ENCODE measurements around the gene CLEC4G. TPM values are rescaled to one million over a fixed set of nuclear protein-coding genes. Genes with fewer than 3 reads are reported as not detected.

The CLEC4G gene
- total RNA-seq, 1 experiment from 2014 or later: 0.55 TPM

DNA sequence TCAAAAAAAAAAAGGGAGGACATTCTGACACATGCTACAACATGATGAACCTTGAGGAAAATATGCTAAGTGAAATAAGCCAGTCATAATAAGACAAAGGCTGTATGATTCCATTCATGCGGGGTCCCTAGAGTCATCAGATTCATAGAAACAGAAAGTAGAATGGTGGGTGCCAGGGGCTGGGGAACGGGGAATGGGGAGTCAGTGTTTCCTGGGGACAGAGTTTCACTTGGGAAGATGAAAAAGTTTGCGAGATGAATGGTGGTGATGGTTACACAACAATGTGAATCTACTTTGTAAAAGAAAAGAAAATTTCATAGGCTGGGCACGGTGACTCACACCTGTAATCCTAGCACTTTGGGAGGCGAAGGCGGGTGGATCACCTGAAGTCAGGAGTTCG, 6.1 kb upstream of the CLEC4G start (continued):
- TF ChIP-seq, protein P1, sequence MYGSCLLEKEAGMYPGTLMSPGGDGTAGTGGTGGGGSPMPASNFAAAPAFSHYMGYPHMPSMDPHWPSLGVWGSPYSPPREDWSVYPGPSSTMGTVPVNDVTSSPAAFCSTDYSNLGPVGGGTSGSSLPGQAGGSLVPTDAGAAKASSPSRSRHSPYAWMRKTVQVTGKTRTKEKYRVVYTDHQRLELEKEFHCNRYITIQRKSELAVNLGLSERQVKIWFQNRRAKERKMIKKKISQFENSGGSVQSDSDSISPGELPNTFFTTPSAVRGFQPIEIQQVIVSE (CRISPR knock-in tag; IDR thresholded peaks at IDR 0.05; ENCODE audit: borderline replicate concordance): no peak
- TF ChIP-seq CREM (CRISPR knock-in tag; IDR thresholded peaks at IDR 0.05): no peak
- TF ChIP-seq, protein P2, sequence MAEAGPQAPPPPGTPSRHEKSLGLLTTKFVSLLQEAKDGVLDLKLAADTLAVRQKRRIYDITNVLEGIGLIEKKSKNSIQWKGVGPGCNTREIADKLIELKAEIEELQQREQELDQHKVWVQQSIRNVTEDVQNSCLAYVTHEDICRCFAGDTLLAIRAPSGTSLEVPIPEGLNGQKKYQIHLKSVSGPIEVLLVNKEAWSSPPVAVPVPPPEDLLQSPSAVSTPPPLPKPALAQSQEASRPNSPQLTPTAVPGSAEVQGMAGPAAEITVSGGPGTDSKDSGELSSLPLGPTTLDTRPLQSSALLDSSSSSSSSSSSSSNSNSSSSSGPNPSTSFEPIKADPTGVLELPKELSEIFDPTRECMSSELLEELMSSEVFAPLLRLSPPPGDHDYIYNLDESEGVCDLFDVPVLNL (CRISPR knock-in tag; IDR thresholded peaks at IDR 0.05; ENCODE audit: borderline replicate concordance, low read depth): no peak
- no peak for TF ChIP-seq TEAD1 (CRISPR knock-in tag; IDR thresholded peaks at IDR 0.05)
- no peak for TF ChIP-seq ESRRA (CRISPR knock-in tag; IDR thresholded peaks at IDR 0.05; ENCODE audit: borderline replicate concordance)

DNA sequence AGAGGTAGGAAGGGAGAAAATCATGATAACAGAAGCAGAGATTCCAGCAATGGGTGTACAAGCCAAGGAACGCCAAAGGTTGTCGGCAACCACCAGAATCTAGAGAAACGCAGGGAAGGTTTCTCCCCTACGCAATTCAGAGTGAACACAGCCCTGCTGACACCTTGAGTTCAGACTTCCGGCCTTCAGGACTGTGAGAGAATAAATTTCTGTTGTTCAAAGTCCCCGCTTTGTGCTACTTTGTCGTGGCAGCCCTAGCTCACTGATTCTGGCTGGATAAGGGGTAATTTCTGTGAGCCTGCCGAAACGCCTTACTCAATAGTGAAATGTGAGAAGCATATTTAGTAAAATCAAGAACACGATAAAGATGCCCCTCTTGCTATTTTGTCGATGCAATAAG, 5.3 kb upstream of the CLEC4G start:
- ATAC-seq (no peak), DNase-seq (ENCODE audit: low spot score) (no peak)
- H3K4me1 Mint-ChIP-seq: no peaks in the 10 kb centered on the region
- H3K36me3 Mint-ChIP-seq: no peaks in the 10 kb centered on the region
- ChIA-PET POLR2A (interaction anchor here (0.6 kb wide), 1 partner anchor 30 kb away, joined by 4 read pairs; no protein-coding TSS in a partner anchor), CTCF (interaction anchor here (1.0 kb wide), 1 partner anchor 169 kb away, joined by 5 read pairs; no protein-coding TSS in a partner anchor)
- H3K4me3 Mint-ChIP-seq: no peak overlapping the region
- no peak overlapping the region for H3K27ac Mint-ChIP-seq
- H3K27me3 Mint-ChIP-seq (ENCODE audit: low read depth): peaks cover 58% of the 10 kb centered on the region
- H3K9me3 Mint-ChIP-seq: no peaks in the 10 kb centered on the region
- no peak for TF ChIP-seq NFYB (CRISPR knock-in tag; conservative IDR thresholded peaks at IDR 0.05; ENCODE audit: low read depth)
- TF ChIP-seq GRHL2 (CRISPR knock-in tag; IDR thresholded peaks at IDR 0.05; ENCODE audit: insufficient replicate concordance, severe bottlenecking): no peak
- TF ChIP-seq, protein P3, sequence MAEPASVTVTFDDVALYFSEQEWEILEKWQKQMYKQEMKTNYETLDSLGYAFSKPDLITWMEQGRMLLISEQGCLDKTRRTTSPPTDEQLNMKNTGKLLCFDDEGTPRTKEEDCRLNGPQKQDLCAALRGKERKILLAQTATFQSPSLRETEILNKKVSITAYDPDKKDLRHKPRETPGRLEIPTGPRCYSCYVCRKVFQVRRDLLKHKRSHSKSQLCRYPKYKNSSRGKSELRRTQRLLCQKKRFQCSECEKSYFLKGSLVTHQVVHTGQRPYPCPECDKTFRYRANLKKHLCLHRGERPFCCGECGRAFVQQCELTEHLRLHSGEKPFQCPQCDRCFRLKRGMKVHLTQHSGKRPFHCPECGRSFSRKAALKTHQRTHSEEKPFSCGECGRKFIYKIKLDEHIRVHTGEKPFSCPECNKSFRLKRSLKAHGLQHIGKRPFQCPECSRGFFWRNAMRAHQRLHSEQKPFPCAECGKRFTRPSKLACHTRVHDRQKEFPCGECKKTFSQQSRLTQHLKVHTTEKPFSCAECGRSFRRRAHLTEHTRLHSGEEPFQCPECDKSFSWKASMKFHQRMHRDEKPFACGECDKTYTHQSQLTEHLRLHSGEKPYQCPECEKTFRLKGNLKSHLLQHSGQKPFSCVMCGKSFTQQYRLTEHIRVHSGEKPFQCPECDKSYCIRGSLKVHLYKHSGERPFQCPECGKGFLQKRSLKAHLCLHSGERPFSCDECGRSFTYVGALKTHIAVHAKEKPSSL (CRISPR knock-in tag; conservative IDR thresholded peaks at IDR 0.05): no peak
- TF ChIP-seq GTF2I (CRISPR knock-in tag; conservative IDR thresholded peaks at IDR 0.05): no peak
- TF ChIP-seq, protein P4, sequence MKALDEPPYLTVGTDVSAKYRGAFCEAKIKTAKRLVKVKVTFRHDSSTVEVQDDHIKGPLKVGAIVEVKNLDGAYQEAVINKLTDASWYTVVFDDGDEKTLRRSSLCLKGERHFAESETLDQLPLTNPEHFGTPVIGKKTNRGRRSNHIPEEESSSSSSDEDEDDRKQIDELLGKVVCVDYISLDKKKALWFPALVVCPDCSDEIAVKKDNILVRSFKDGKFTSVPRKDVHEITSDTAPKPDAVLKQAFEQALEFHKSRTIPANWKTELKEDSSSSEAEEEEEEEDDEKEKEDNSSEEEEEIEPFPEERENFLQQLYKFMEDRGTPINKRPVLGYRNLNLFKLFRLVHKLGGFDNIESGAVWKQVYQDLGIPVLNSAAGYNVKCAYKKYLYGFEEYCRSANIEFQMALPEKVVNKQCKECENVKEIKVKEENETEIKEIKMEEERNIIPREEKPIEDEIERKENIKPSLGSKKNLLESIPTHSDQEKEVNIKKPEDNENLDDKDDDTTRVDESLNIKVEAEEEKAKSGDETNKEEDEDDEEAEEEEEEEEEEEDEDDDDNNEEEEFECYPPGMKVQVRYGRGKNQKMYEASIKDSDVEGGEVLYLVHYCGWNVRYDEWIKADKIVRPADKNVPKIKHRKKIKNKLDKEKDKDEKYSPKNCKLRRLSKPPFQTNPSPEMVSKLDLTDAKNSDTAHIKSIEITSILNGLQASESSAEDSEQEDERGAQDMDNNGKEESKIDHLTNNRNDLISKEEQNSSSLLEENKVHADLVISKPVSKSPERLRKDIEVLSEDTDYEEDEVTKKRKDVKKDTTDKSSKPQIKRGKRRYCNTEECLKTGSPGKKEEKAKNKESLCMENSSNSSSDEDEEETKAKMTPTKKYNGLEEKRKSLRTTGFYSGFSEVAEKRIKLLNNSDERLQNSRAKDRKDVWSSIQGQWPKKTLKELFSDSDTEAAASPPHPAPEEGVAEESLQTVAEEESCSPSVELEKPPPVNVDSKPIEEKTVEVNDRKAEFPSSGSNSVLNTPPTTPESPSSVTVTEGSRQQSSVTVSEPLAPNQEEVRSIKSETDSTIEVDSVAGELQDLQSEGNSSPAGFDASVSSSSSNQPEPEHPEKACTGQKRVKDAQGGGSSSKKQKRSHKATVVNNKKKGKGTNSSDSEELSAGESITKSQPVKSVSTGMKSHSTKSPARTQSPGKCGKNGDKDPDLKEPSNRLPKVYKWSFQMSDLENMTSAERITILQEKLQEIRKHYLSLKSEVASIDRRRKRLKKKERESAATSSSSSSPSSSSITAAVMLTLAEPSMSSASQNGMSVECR (CRISPR knock-in tag; IDR thresholded peaks at IDR 0.05; ENCODE audit: borderline replicate concordance): no peak
- TF ChIP-seq, protein P1 (CRISPR knock-in tag; IDR thresholded peaks at IDR 0.05; ENCODE audit: borderline replicate concordance): no peak
- no peak for TF ChIP-seq TEAD4 (CRISPR knock-in tag; IDR thresholded peaks at IDR 0.05)
- TF ChIP-seq, protein P2 (CRISPR knock-in tag; IDR thresholded peaks at IDR 0.05; ENCODE audit: borderline replicate concordance, low read depth): no peak
- no peak for TF ChIP-seq MXD4 (CRISPR knock-in tag; IDR thresholded peaks at IDR 0.05; ENCODE audit: borderline replicate concordance)
- TF ChIP-seq SMAD4 (CRISPR knock-in tag; IDR thresholded peaks at IDR 0.05): no peak
- TF ChIP-seq RELA (CRISPR knock-in tag; IDR thresholded peaks at IDR 0.05; ENCODE audit: borderline replicate concordance): no peak
- TF ChIP-seq, protein P5, sequence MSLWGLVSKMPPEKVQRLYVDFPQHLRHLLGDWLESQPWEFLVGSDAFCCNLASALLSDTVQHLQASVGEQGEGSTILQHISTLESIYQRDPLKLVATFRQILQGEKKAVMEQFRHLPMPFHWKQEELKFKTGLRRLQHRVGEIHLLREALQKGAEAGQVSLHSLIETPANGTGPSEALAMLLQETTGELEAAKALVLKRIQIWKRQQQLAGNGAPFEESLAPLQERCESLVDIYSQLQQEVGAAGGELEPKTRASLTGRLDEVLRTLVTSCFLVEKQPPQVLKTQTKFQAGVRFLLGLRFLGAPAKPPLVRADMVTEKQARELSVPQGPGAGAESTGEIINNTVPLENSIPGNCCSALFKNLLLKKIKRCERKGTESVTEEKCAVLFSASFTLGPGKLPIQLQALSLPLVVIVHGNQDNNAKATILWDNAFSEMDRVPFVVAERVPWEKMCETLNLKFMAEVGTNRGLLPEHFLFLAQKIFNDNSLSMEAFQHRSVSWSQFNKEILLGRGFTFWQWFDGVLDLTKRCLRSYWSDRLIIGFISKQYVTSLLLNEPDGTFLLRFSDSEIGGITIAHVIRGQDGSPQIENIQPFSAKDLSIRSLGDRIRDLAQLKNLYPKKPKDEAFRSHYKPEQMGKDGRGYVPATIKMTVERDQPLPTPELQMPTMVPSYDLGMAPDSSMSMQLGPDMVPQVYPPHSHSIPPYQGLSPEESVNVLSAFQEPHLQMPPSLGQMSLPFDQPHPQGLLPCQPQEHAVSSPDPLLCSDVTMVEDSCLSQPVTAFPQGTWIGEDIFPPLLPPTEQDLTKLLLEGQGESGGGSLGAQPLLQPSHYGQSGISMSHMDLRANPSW (CRISPR knock-in tag; conservative IDR thresholded peaks at IDR 0.05; ENCODE audit: low read depth): no peak
- no peak for TF ChIP-seq PRRX2 (CRISPR knock-in tag; IDR thresholded peaks at IDR 0.05)
- no peak for TF ChIP-seq TP53 (CRISPR knock-in tag; IDR thresholded peaks at IDR 0.05)
- TF ChIP-seq, protein P6, sequence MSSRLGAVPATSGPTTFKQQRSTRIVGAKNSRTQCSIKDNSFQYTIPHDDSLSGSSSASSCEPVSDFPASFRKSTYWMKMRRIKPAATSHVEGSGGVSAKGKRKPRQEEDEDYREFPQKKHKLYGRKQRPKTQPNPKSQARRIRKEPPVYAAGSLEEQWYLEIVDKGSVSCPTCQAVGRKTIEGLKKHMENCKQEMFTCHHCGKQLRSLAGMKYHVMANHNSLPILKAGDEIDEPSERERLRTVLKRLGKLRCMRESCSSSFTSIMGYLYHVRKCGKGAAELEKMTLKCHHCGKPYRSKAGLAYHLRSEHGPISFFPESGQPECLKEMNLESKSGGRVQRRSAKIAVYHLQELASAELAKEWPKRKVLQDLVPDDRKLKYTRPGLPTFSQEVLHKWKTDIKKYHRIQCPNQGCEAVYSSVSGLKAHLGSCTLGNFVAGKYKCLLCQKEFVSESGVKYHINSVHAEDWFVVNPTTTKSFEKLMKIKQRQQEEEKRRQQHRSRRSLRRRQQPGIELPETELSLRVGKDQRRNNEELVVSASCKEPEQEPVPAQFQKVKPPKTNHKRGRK (CRISPR knock-in tag; IDR thresholded peaks at IDR 0.05; ENCODE audit: borderline replicate concordance): no peak
